Panc1 (cell line): ENCODE data around the gene RAB12. TPM values are rescaled to one million over a fixed set of nuclear protein-coding genes. Genes with fewer than 3 reads are reported as not detected.
A peak's percentile ranks its signal among the peaks of the same experiment; 100 is the strongest.

Source experiments
- ATAC-seq: fragments of 200-7000 bp; cut with Tn5 transposase; 2 replicates; pipeline ENCODE4 v1.9.1; 2020; ENCODE audit warnings: mild to moderate bottlenecking, moderate library complexity
- BruUV-seq: library from RNA; stranded (reverse); fragments of 400-500 nt; replicated peaks from 2 replicates; lab custom pipeline; 2021; lab: Mats Ljungman, UMichigan
- CTCF ChIA-PET: fragments of 300-600 bp; sonication (Branson Sonifier 250); formaldehyde crosslinking; loops from one replicate; lab custom pipeline; 2022; ENCODE audit warnings: antibody characterized with exemption; lab: Charles Lee
- POLR2A ChIA-PET: fragments of 300-600 bp; sonication (Branson Sonifier 250); formaldehyde crosslinking; loops from one replicate; lab custom pipeline; 2022; ENCODE audit warnings: antibody characterized with exemption; lab: Charles Lee
- DNase-seq: peaks from one replicate; pipeline ENCODE4 v3.0.0-alpha.2; 2010; ENCODE audit warnings: low read depth, low spot score
- H3K27ac ChIP-seq: 2 replicates; pipeline ENCODE4 v1.5.1; 2011; ENCODE audit warnings: mild to moderate bottlenecking, low read length, inconsistent platforms
- H3K27me3 ChIP-seq: fragments of 200-500 bp; sonication (Bioruptor generic); 2 replicates; pipeline ENCODE4 v1.6.0; 2014; ENCODE audit warnings: low read length, inconsistent platforms; ENCODE audit not compliant: control insufficient read depth, insufficient read depth
- H3K36me3 ChIP-seq: fragments of 200-500 bp; sonication (Bioruptor generic); 2 replicates; pipeline ENCODE4 v1.5.1; 2014; ENCODE audit warnings: inconsistent platforms, mild to moderate bottlenecking, low read length, moderate library complexity; ENCODE audit not compliant: control insufficient read depth, insufficient read depth
- H3K4me1 ChIP-seq: 2 replicates; pipeline ENCODE4 v1.5.1; 2011; ENCODE audit warnings: inconsistent platforms, mild to moderate bottlenecking, low read length, moderate library complexity; ENCODE audit not compliant: control insufficient read depth, insufficient read depth
- H3K4me3 ChIP-seq, 2 experiments: 2 replicates each; pipeline ENCODE4 v1.5.1; 2011 to 2012; ENCODE audit warnings: low read depth in 2 of 2, low read length in 2 of 2, mild to moderate bottlenecking in 2 of 2, inconsistent platforms in 1 of 2, moderate library complexity in 1 of 2
- H3K9me3 ChIP-seq: fragments of 200-500 bp; sonication (Bioruptor generic); 2 replicates; pipeline ENCODE4 v1.5.1; 2014; ENCODE audit warnings: low read depth, mild to moderate bottlenecking, inconsistent platforms, low read length, moderate library complexity; ENCODE audit not compliant: control insufficient read depth, insufficient read depth
- POLR2AphosphoS5 ChIP-seq: IDR thresholded peaks from 2 replicates; pipeline ENCODE4 v1.6.1; 2012; ENCODE audit warnings: mild to moderate bottlenecking, low read depth, low read length, moderate library complexity
- SIN3A ChIP-seq: IDR thresholded peaks from 2 replicates; pipeline ENCODE4 v1.6.1; 2012; ENCODE audit warnings: low read depth, mild to moderate bottlenecking, low read length, moderate library complexity, borderline replicate concordance; ENCODE audit not compliant: insufficient read depth
- TCF7L2 ChIP-seq: IDR thresholded peaks from 2 replicates; pipeline ENCODE4 v1.6.1; 2011; ENCODE audit warnings: mild to moderate bottlenecking, low read depth, low read length, inconsistent platforms
- in situ Hi-C: cut with HindIII; loops from 2 replicates; pipeline ENCODE4 v1.10.0; 2016; ENCODE audit warnings: low sequenced_read_pairs, low pct_unique_long_range_greater_than_20kb
- intact Hi-C: fragments of 100-400 bp; cut with micrococcal nuclease; formaldehyde crosslinking; loops from one replicate; pipeline ENCODE4 v1.10.0; 2022; ENCODE audit not compliant: unreplicated experiment
- total RNA-seq: library from RNA; stranded (reverse); gene quantifications from one replicate; pipeline ENCODE4 v1.2.1, GENCODE V29; 2021; ENCODE audit not compliant: unreplicated experiment
- TF ChIP-seq, protein P1 (sequence below): fragments of 450-650 bp; IDR thresholded peaks from 2 replicates; pipeline ENCODE4 v1.5.1; 2017; ENCODE audit warnings: mild to moderate bottlenecking
- TF ChIP-seq, protein P2 (sequence below), 2 experiments: IDR thresholded peaks; 2 replicates each; pipeline ENCODE4 v1.6.1; 2011 to 2012; ENCODE audit warnings: low read depth in 2 of 2, control low read depth in 1 of 2, low read length in 1 of 2, mild to moderate bottlenecking in 1 of 2, moderate library complexity in 1 of 2; ENCODE audit not compliant: insufficient read depth in 1 of 2

Gene RAB12
- total RNA-seq, 1 experiment from 2014 or later: 35.7 TPM

DNA sequence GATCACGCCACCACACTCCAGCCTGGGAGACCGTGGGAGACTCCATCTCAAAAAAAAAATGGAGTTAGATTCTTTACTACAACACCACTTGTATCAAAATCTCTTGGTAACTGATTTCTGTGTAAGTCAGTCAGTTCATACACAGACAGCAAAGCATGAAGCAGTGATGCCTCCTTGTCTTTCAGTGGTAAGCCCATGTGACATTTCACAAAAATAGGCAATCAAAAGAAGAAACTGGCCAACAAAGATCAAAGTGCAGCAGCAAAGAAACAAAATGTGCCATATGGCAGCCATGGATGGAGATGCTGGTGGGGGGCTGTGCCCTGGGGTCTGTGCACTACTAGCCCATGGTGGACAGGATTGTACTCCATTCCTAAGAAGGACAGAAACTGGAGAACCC lies 6.7 kb upstream of the RAB12 start:
- H3K4me1 ChIP-seq: no peaks in the 10 kb centered on the region
- H3K36me3 ChIP-seq: no peaks in the 10 kb centered on the region
- in situ Hi-C loops (no loop called here), intact Hi-C loops (no loop called here)
- ChIA-PET CTCF (no interaction called here), POLR2A (no interaction called here)
- no peak overlapping the region for H3K4me3 ChIP-seq
- ATAC-seq (no peak), DNase-seq (no peak)
- H3K27ac ChIP-seq: no peak overlapping the region
- BruUV-seq: no TSS peak
- TF ChIP-seq POLR2AphosphoS5 (no peak), TCF7L2 (no peak)
- no peaks in the 10 kb centered on the region for H3K9me3 ChIP-seq
- peaks cover 9% of the 10 kb centered on the region; the same call in 1 of the 2 replicates for H3K27me3 ChIP-seq

GRCh38 chr18:8603663-8604520 lies 5.3 kb upstream of the RAB12 start:
- TF ChIP-seq, protein P1, sequence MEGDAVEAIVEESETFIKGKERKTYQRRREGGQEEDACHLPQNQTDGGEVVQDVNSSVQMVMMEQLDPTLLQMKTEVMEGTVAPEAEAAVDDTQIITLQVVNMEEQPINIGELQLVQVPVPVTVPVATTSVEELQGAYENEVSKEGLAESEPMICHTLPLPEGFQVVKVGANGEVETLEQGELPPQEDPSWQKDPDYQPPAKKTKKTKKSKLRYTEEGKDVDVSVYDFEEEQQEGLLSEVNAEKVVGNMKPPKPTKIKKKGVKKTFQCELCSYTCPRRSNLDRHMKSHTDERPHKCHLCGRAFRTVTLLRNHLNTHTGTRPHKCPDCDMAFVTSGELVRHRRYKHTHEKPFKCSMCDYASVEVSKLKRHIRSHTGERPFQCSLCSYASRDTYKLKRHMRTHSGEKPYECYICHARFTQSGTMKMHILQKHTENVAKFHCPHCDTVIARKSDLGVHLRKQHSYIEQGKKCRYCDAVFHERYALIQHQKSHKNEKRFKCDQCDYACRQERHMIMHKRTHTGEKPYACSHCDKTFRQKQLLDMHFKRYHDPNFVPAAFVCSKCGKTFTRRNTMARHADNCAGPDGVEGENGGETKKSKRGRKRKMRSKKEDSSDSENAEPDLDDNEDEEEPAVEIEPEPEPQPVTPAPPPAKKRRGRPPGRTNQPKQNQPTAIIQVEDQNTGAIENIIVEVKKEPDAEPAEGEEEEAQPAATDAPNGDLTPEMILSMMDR: no peak
- TF ChIP-seq POLR2AphosphoS5 (no peak), TCF7L2 (no peak), SIN3A (no peak)
- TF ChIP-seq, protein P2, sequence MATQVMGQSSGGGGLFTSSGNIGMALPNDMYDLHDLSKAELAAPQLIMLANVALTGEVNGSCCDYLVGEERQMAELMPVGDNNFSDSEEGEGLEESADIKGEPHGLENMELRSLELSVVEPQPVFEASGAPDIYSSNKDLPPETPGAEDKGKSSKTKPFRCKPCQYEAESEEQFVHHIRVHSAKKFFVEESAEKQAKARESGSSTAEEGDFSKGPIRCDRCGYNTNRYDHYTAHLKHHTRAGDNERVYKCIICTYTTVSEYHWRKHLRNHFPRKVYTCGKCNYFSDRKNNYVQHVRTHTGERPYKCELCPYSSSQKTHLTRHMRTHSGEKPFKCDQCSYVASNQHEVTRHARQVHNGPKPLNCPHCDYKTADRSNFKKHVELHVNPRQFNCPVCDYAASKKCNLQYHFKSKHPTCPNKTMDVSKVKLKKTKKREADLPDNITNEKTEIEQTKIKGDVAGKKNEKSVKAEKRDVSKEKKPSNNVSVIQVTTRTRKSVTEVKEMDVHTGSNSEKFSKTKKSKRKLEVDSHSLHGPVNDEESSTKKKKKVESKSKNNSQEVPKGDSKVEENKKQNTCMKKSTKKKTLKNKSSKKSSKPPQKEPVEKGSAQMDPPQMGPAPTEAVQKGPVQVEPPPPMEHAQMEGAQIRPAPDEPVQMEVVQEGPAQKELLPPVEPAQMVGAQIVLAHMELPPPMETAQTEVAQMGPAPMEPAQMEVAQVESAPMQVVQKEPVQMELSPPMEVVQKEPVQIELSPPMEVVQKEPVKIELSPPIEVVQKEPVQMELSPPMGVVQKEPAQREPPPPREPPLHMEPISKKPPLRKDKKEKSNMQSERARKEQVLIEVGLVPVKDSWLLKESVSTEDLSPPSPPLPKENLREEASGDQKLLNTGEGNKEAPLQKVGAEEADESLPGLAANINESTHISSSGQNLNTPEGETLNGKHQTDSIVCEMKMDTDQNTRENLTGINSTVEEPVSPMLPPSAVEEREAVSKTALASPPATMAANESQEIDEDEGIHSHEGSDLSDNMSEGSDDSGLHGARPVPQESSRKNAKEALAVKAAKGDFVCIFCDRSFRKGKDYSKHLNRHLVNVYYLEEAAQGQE (IDR thresholded peaks at IDR 0.05; ENCODE audit: insufficient read depth in 1 of 2, low read depth in 2 of 2, low read length in 1 of 2): no peak
- Histone ChIP-seq H3K4me3 (peak overlapping the region in 1 of 2 experiments; percentile 14; a peak in 1 of 4 replicates), H3K27ac (no peak overlapping the region), H3K4me1 (peaks cover 3% of the 10 kb centered on the region; the same call in 1 of the 2 replicates), H3K27me3 (peaks cover 9% of the 10 kb centered on the region; the same call in 1 of the 2 replicates), H3K9me3 (no peaks in the 10 kb centered on the region), H3K36me3 (no peaks in the 10 kb centered on the region)
- ChIA-PET CTCF (no interaction called here), POLR2A (interaction anchor here (0.7 kb wide), 1 partner anchor 299 kb away, joined by 3 read pairs; no protein-coding TSS in a partner anchor)
- DNase-seq (no peak), ATAC-seq (no peak)
- BruUV-seq: no TSS peak
- intact Hi-C loops (no loop called here), in situ Hi-C loops (no loop called here)

- Histone ChIP-seq H3K9me3 (no peaks in the 10 kb centered on the region), H3K36me3 (peaks cover 3% of the 10 kb centered on the region), H3K27ac (no peak overlapping the region), H3K4me3 (no peak overlapping the region), H3K4me1 (peaks cover 8% of the 10 kb centered on the region), H3K27me3 (peaks cover 5% of the 10 kb centered on the region; the same call in 1 of the 2 replicates)
- POLR2A ChIA-PET: no interaction called here
- BruUV-seq: no TSS peak
- in situ Hi-C loops: no loop called here
- intact Hi-C loops: no loop called here
- CTCF ChIA-PET: no interaction called here
- ATAC-seq: no peak
- TF ChIP-seq SIN3A (no peak), POLR2AphosphoS5 (no peak), TCF7L2 (no peak)
- TF ChIP-seq, protein P2 (IDR thresholded peaks at IDR 0.05; ENCODE audit: insufficient read depth in 1 of 2, low read depth in 2 of 2, low read length in 1 of 2): no peak
- TF ChIP-seq, protein P1: no peak
- DNase-seq: no peak
These were observed 3.3 kb upstream of the RAB12 start for GRCh38 chr18:8605974-8606373.
